ENCODE results near the gene KCNT1. TPM values are rescaled to one million over a fixed set of nuclear protein-coding genes. Genes with fewer than 3 reads are reported as not detected.

KCNT1 gene
- total RNA-seq, 1 donor from 2014 or later, result not detected

DNA sequence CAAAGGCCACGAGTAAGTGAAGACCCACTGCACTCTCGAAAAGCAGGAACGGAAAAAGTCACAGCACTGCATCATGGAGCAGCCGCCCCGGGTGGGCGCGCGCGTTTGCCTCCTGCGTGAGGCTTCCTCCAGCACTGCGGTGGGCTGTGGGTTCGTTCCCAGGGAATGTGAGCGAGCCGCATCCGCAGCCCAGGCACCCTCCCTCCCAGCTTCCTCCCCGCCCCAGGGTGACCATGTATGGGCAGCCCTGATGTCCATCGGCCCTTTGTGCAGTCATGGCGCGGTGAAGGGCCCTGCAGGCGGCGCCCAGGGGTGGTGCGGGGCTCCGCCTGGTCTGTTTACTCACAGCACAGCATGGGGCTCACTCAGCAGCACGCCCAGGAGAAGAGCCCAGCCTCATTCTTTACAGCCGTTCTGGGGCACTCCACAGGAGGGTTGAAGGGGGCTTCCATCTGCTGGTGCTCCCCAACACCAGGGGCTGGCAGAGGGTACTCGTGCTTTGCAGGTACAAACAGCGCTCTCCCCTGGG is 32.7 kb downstream of the KCNT1 start:
- Histone ChIP-seq H3K4me2 (ENCODE audit: low read length) (no peak overlapping the region), H3K9ac (ENCODE audit: low read length) (no peak overlapping the region), H3K36me3 (ENCODE audit: insufficient read depth, low read length) (no peaks in the 10 kb centered on the region), H2AFZ (ENCODE audit: low read depth, low read length) (no peak overlapping the region), H3K4me1 (ENCODE audit: insufficient read depth, low read length) (no peaks in the 10 kb centered on the region), H4K20me1 (ENCODE audit: insufficient read depth, low read length) (no peaks in the 10 kb centered on the region), H3K27me3 (ENCODE audit: insufficient read depth, low read length) (peaks cover 4% of the 10 kb centered on the region), H3K9me3 (ENCODE audit: insufficient read depth, low read depth, low read length) (peaks cover 6% of the 10 kb centered on the region), H3K4me3 (ENCODE audit: insufficient read depth, low read depth, low read length) (no peak overlapping the region), H3K27ac (ENCODE audit: low read depth, low read length) (no peak overlapping the region), H3K79me2 (ENCODE audit: insufficient read depth, low read length) (no peaks in the 10 kb centered on the region)
- no peak for DNase-seq (ENCODE audit: low read depth)
- FAIRE-seq, result no peak
- Mint-ChIP-seq H3K9me3 (ENCODE audit: unreplicated experiment) (peaks cover 14% of the 10 kb centered on the region), H3K4me1 (ENCODE audit: low read depth, unreplicated experiment) (no peaks in the 10 kb centered on the region), H3K27ac (ENCODE audit: unreplicated experiment) (no peak overlapping the region), H3K36me3 (ENCODE audit: low read depth, unreplicated experiment) (no peaks in the 10 kb centered on the region), H3K4me3 (ENCODE audit: unreplicated experiment) (no peak overlapping the region), H3K27me3 (ENCODE audit: low read depth, unreplicated experiment) (peaks cover 47% of the 10 kb centered on the region)
- no peak for TF ChIP-seq EZH2 (IDR thresholded peaks at IDR 0.05; ENCODE audit: insufficient read depth, low read length)
- TF ChIP-seq, protein P1, sequence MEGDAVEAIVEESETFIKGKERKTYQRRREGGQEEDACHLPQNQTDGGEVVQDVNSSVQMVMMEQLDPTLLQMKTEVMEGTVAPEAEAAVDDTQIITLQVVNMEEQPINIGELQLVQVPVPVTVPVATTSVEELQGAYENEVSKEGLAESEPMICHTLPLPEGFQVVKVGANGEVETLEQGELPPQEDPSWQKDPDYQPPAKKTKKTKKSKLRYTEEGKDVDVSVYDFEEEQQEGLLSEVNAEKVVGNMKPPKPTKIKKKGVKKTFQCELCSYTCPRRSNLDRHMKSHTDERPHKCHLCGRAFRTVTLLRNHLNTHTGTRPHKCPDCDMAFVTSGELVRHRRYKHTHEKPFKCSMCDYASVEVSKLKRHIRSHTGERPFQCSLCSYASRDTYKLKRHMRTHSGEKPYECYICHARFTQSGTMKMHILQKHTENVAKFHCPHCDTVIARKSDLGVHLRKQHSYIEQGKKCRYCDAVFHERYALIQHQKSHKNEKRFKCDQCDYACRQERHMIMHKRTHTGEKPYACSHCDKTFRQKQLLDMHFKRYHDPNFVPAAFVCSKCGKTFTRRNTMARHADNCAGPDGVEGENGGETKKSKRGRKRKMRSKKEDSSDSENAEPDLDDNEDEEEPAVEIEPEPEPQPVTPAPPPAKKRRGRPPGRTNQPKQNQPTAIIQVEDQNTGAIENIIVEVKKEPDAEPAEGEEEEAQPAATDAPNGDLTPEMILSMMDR (IDR thresholded peaks at IDR 0.05; ENCODE audit: insufficient read depth, low read depth, low read length), result no peak

DNA sequence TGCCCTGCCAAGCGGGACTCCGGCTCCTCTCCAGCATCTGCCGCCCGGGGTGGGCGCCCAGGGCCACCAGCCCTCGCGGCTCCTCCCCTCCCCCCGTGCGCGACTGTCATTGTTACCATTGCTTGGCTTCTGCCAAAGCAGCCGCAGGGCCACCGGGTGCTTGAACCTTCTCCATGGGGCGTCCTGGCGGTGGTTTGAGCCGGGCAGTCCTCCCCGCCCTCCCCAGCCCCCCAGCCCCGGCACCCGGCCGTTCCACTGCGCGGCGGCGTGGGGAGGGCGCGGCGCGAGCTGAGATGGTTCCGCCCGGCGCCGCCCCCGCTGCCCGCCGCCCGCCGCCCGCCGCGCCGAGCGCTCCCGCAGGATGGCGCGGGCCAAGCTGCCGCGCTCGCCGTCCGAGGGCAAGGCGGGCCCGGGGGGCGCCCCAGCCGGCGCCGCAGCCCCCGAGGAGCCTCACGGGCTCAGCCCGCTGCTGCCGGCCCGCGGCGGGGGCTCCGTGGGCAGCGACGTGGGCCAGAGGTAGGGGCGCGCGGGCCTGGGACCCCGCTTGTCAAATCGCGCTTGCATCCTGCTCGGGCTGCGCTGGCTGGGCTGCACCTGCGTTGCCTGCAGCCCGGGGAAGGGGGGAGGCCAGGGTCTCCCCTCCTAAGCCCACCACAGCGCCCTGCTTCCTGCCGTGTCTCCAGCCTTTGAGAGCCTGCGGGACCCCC is 34.4 kb downstream of the KCNT1 start:
- peaks cover 44% of the 10 kb centered on the region for H3K27me3 Mint-ChIP-seq (ENCODE audit: low read depth, unreplicated experiment)
- peaks cover 7% of the 10 kb centered on the region for H3K9me3 Mint-ChIP-seq (ENCODE audit: unreplicated experiment)

More for the DNA sequence above, 34.4 kb downstream of the KCNT1 start:
- H2AFZ ChIP-seq (ENCODE audit: low read depth, low read length), result no peak overlapping the region
- H3K36me3 ChIP-seq (ENCODE audit: insufficient read depth, low read length), result no peaks in the 10 kb centered on the region
- no peak overlapping the region for H3K27ac Mint-ChIP-seq (ENCODE audit: unreplicated experiment)
- no peak overlapping the region for H3K4me3 Mint-ChIP-seq (ENCODE audit: unreplicated experiment)
- DNase-seq (ENCODE audit: low read depth), result no peak
- H3K27ac ChIP-seq (ENCODE audit: low read depth, low read length), result no peak overlapping the region
- H3K4me2 ChIP-seq (ENCODE audit: low read length), result no peak overlapping the region
- H3K4me1 ChIP-seq (ENCODE audit: insufficient read depth, low read length), result no peaks in the 10 kb centered on the region
- H3K79me2 ChIP-seq (ENCODE audit: insufficient read depth, low read length), result no peaks in the 10 kb centered on the region
- no peak overlapping the region for H3K4me3 ChIP-seq (ENCODE audit: insufficient read depth, low read depth, low read length)
- TF ChIP-seq, protein P1 (IDR thresholded peaks at IDR 0.05; ENCODE audit: insufficient read depth, low read depth, low read length), result no peak
- peak; percentile 20 for TF ChIP-seq EZH2 (IDR thresholded peaks at IDR 0.05; ENCODE audit: insufficient read depth, low read length)
- no peaks in the 10 kb centered on the region for H3K4me1 Mint-ChIP-seq (ENCODE audit: low read depth, unreplicated experiment)
- H3K27me3 ChIP-seq (ENCODE audit: insufficient read depth, low read length), result peaks cover 4% of the 10 kb centered on the region
- FAIRE-seq, result no peak
- no peaks in the 10 kb centered on the region for H4K20me1 ChIP-seq (ENCODE audit: insufficient read depth, low read length)
- peaks cover 3% of the 10 kb centered on the region for H3K9me3 ChIP-seq (ENCODE audit: insufficient read depth, low read depth, low read length)
- no peaks in the 10 kb centered on the region for H3K36me3 Mint-ChIP-seq (ENCODE audit: low read depth, unreplicated experiment)
- no peak overlapping the region for H3K9ac ChIP-seq (ENCODE audit: low read length)
